Esophagus muscularis mucosa (tissue), 4 donors: ENCODE data around the gene PTPRN2.

Experiments
- CTCF ChIP-seq, 3 experiments: fragments of 200-600 bp in 2 of 3; fragments of 450-650 bp in 1 of 3; sonication (generic) in 2 of 3; IDR thresholded peaks; one replicate each; pipeline ENCODE4 v1.5.1; 2017 to 2019; ENCODE audit warnings: antibody characterized with exemption in 3 of 3, mild to moderate bottlenecking in 2 of 3, moderate library complexity in 1 of 3
- EP300 ChIP-seq: sonication (generic); formaldehyde crosslinking; IDR thresholded peaks from one replicate; pipeline ENCODE4 v1.6.1; 2017; ENCODE audit warnings: antibody characterized with exemption
- POLR2A ChIP-seq: fragments of 450-650 bp; IDR thresholded peaks from one replicate; pipeline ENCODE4 v1.6.1; 2017; ENCODE audit warnings: antibody characterized with exemption, moderate library complexity, mild to moderate bottlenecking, low read depth
- POLR2AphosphoS5 ChIP-seq, 2 donors: sonication (generic); formaldehyde crosslinking; IDR thresholded peaks; one replicate each; pipeline ENCODE4 v1.6.1; 2017; ENCODE audit warnings: antibody characterized with exemption in 2 of 2

- TF ChIP-seq CTCF (IDR thresholded peaks at IDR 0.05) (no peak), EP300 (no peak), POLR2AphosphoS5 (IDR thresholded peaks at IDR 0.05) (no peak), POLR2A (no peak)
These were observed 306.2 kb downstream of the PTPRN2 start for GRCh38 chr7:158281441-158281840.
